Astrocyte (in vitro differentiated cells and primary cell): ENCODE measurements around the gene EML6.

ENCODE experiments used
- CTCF ChIP-seq: IDR thresholded peaks from 2 replicates; pipeline ENCODE4 v1.5.1; 2011; ENCODE audit warnings: low read depth, mild to moderate bottlenecking, inconsistent platforms, low read length, moderate library complexity; ENCODE audit not compliant: insufficient read depth
- EZH2 ChIP-seq: IDR thresholded peaks from 2 replicates; pipeline ENCODE4 v1.6.1; 2012; ENCODE audit warnings: mild to moderate bottlenecking, low read length, inconsistent platforms; ENCODE audit not compliant: insufficient read depth

GRCh38 chr2:54946220-54946805 is 222.9 kb downstream of the EML6 start:
- TF ChIP-seq CTCF: no peak
- no peak for TF ChIP-seq EZH2
